SU-DHL-6 (cell line): Measurements from ENCODE around the gene CCDC136.

Source experiments
- H2AFZ ChIP-seq: fragments of 200-600 bp; sonication (generic); 2 replicates; pipeline ENCODE4 v1.6.1; 2014; ENCODE audit warnings: low read depth, mild to moderate bottlenecking, moderate library complexity, mixed read lengths, antibody characterized with exemption, low read length; ENCODE audit not compliant: severe bottlenecking
- H3F3A ChIP-seq: fragments of 200-600 bp; shearing (Covaris generic); 2 replicates; pipeline ENCODE4 v1.6.0; 2016; ENCODE audit warnings: antibody characterized with exemption, mild to moderate bottlenecking; ENCODE audit not compliant: insufficient read depth
- H3K27ac ChIP-seq: fragments of 200-600 bp; sonication (generic); 2 replicates; pipeline ENCODE4 v1.5.1; 2016; ENCODE audit warnings: low read depth, mild to moderate bottlenecking, low read length, moderate library complexity, mixed read lengths
- H3K27me3 ChIP-seq: fragments of 200-600 bp; sonication (generic), shearing (Covaris generic); 2 replicates; pipeline ENCODE4 v1.6.0; 2014; ENCODE audit warnings: mild to moderate bottlenecking, low read length
- H3K36me3 ChIP-seq: fragments of 200-600 bp; sonication (generic); 2 replicates; pipeline ENCODE4 v1.6.1; 2014; ENCODE audit warnings: mild to moderate bottlenecking, low read length, mixed read lengths
- H3K4me2 ChIP-seq: fragments of 300-600, 200-600 bp; shearing (Covaris generic), sonication (generic); 2 replicates; pipeline ENCODE4 v1.6.0; 2014; ENCODE audit warnings: low read length, low read depth, mild to moderate bottlenecking; ENCODE audit not compliant: poor library complexity, severe bottlenecking
- H3K4me3 ChIP-seq: fragments of 200-600 bp; sonication (generic); 2 replicates; pipeline ENCODE4 v1.5.1; 2014; ENCODE audit warnings: antibody characterized with exemption, low read length, mild to moderate bottlenecking, mixed read lengths; ENCODE audit not compliant: insufficient read depth, poor library complexity, severe bottlenecking
- H3K79me2 ChIP-seq: fragments of 200-600 bp; sonication (generic); 2 replicates; pipeline ENCODE4 v1.6.1; 2014; ENCODE audit warnings: mild to moderate bottlenecking, low read length, moderate library complexity; ENCODE audit not compliant: insufficient read depth
- H3K9ac ChIP-seq: fragments of 200-600 bp; sonication (generic); 2 replicates; pipeline ENCODE4 v1.7.0; 2014; ENCODE audit warnings: mild to moderate bottlenecking, low read length
- H3K9me2 ChIP-seq: fragments of 200-600 bp; sonication (generic); replicated peaks from 2 replicates; pipeline ENCODE4 v1.6.1; 2014; ENCODE audit warnings: low read length; ENCODE audit not compliant: insufficient read depth
- H3K9me3 ChIP-seq: fragments of 200-600 bp; sonication (generic); 2 replicates; pipeline ENCODE4 v1.6.1; 2014; ENCODE audit warnings: low read length, mixed read lengths; ENCODE audit not compliant: insufficient read depth
- H4K20me1 ChIP-seq: fragments of 200-600 bp; sonication (generic); 2 replicates; pipeline ENCODE4 v1.6.1; 2014; ENCODE audit warnings: low read depth, mild to moderate bottlenecking, antibody characterized with exemption, low read length, moderate library complexity, mixed read lengths
- EZH2phosphoT487 ChIP-seq: fragments of 200-600 bp; sonication (generic), shearing (Covaris generic); conservative IDR thresholded peaks from 2 replicates; pipeline ENCODE4 v1.6.1; 2018; ENCODE audit warnings: mild to moderate bottlenecking, antibody characterized with exemption, low read length, moderate library complexity, mixed read lengths
- TF ChIP-seq, protein P1 (sequence below): fragments of 200-600 bp; sonication (generic); IDR thresholded peaks from one replicate; pipeline ENCODE4 v1.5.1; 2017; ENCODE audit warnings: antibody characterized with exemption, mild to moderate bottlenecking, low read length, moderate library complexity; ENCODE audit not compliant: insufficient read depth, poor library complexity, severe bottlenecking

CCDC136 gene

DNA sequence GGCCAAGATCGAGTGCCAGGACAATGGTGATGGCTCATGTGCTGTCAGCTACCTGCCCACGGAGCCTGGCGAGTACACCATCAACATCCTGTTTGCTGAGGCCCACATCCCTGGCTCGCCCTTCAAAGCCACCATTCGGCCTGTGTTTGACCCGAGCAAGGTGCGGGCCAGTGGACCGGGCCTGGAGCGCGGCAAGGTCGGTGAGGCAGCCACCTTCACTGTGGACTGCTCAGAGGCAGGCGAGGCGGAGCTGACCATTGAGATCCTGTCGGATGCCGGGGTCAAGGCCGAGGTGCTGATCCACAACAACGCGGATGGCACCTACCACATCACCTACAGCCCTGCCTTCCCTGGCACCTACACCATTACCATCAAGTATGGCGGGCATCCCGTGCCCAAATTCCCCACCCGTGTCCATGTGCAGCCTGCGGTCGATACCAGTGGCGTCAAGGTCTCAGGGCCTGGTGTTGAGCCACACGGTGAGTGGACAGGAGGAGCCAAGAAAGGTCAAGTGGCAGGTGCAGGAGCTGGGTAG lies 53.1 kb downstream of the CCDC136 start:
- Histone ChIP-seq H4K20me1 (no peaks in the 10 kb centered on the region), H2AFZ (no peak overlapping the region), H3K9me3 (no peaks in the 10 kb centered on the region), H3K9ac (no peak overlapping the region), H3K9me2 (no peaks in the 10 kb centered on the region), H3F3A (no peaks in the 10 kb centered on the region), H3K27me3 (no peaks in the 10 kb centered on the region), H3K4me3 (no peak overlapping the region), H3K4me2 (no peak overlapping the region), H3K27ac (no peak overlapping the region), H3K36me3 (no peaks in the 10 kb centered on the region), H3K79me2 (no peaks in the 10 kb centered on the region)
- TF ChIP-seq, protein P1, sequence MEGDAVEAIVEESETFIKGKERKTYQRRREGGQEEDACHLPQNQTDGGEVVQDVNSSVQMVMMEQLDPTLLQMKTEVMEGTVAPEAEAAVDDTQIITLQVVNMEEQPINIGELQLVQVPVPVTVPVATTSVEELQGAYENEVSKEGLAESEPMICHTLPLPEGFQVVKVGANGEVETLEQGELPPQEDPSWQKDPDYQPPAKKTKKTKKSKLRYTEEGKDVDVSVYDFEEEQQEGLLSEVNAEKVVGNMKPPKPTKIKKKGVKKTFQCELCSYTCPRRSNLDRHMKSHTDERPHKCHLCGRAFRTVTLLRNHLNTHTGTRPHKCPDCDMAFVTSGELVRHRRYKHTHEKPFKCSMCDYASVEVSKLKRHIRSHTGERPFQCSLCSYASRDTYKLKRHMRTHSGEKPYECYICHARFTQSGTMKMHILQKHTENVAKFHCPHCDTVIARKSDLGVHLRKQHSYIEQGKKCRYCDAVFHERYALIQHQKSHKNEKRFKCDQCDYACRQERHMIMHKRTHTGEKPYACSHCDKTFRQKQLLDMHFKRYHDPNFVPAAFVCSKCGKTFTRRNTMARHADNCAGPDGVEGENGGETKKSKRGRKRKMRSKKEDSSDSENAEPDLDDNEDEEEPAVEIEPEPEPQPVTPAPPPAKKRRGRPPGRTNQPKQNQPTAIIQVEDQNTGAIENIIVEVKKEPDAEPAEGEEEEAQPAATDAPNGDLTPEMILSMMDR: no peak
- no peak for TF ChIP-seq EZH2phosphoT487

GRCh38 chr7:128845475-128845874 lies 53.7 kb downstream of the CCDC136 start:
- TF ChIP-seq EZH2phosphoT487: no peak
- TF ChIP-seq, protein P1: no peak
- Histone ChIP-seq H3K4me2 (no peak overlapping the region), H3K9ac (no peak overlapping the region), H2AFZ (no peak overlapping the region), H3K36me3 (no peaks in the 10 kb centered on the region), H3K9me3 (no peaks in the 10 kb centered on the region), H3K4me3 (no peak overlapping the region), H4K20me1 (no peaks in the 10 kb centered on the region), H3K27ac (no peak overlapping the region), H3K27me3 (no peaks in the 10 kb centered on the region), H3F3A (no peaks in the 10 kb centered on the region), H3K79me2 (no peaks in the 10 kb centered on the region), H3K9me2 (no peaks in the 10 kb centered on the region)

DNA sequence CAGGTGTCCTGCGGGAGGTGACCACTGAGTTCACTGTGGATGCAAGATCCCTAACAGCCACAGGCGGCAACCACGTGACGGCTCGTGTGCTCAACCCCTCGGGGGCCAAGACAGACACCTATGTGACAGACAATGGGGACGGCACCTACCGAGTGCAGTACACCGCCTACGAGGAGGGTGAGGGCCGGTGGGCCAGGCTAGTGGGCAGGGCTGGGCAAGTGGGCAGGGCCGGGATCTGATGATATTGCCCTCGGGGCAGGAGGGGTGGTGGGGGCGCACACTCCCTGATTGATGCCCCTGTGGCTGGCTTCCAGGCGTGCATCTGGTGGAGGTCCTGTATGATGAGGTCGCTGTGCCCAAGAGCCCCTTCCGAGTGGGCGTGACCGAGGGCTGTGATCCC lies 54.2 kb downstream of the CCDC136 start:
- Histone ChIP-seq H3F3A (no peaks in the 10 kb centered on the region), H2AFZ (no peak overlapping the region), H3K27me3 (no peaks in the 10 kb centered on the region), H3K4me3 (no peak overlapping the region), H3K79me2 (no peaks in the 10 kb centered on the region), H3K9me2 (no peaks in the 10 kb centered on the region), H3K36me3 (no peaks in the 10 kb centered on the region), H4K20me1 (no peaks in the 10 kb centered on the region), H3K9ac (no peak overlapping the region), H3K27ac (no peak overlapping the region), H3K9me3 (no peaks in the 10 kb centered on the region), H3K4me2 (no peak overlapping the region)
- TF ChIP-seq, protein P1: no peak
- no peak for TF ChIP-seq EZH2phosphoT487
